Stromal cell of bone marrow (primary cell): ENCODE data around the gene CFAP57.

Experiments
- DNase-seq: peaks from one replicate; pipeline ENCODE4 v3.0.0-alpha.2; 2012; ENCODE audit warnings: low read depth

The CFAP57 gene

GRCh38 chr1:43299101-43299500 lies 127.0 kb downstream of the CFAP57 start:
- DNase-seq, result no peak

- no peak for DNase-seq
Measured at GRCh38 chr1:43300378-43301094, 128.4 kb downstream of the CFAP57 start, which contains the start of gene TIE1. TIE1 (plus strand) TSS chr1:43300982; CDS start chr1:43301072, 90 bp downstream.

GRCh38 chr1:43302201-43302600 lies 130.1 kb downstream of the CFAP57 start:
- DNase-seq, result no peak

GRCh38 chr1:43302721-43303470 lies 130.8 kb downstream of the CFAP57 start:
- no peak for DNase-seq

GRCh38 chr1:43303471-43304313 lies 131.6 kb downstream of the CFAP57 start:
- no peak for DNase-seq
